HG02571 (cell line): ENCODE measurements around the gene LY6G6C.

Experiments
- ATAC-seq: cut with Tn5 transposase; IDR thresholded peaks from one replicate; pipeline ENCODE4 v1.9.1; 2021; ENCODE audit warnings: mild to moderate bottlenecking, moderate library complexity; ENCODE audit not compliant: unreplicated experiment

LY6G6C gene

DNA sequence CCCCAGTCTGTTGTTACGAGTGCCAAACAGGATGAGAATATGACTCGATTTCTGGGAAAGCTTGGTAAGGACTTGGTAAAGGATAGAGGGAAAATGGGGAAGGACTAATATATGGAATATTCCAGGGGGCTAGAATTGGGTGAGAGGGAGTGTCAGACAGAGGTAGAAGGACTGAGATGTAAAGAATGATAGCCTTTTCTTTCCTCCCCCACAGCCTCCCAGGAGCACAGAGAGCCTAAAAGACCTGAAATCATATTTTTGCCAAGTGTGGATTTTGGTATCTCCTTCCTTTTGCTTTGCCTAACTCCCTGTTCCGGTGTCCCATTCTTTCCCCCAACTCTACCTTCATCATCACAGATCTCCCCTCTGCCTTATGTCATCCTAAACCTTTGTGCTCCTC lies 21.3 kb upstream of the LY6G6C start:
- no peak for ATAC-seq

- no peak for ATAC-seq
Measured at GRCh38 chr6:31741815-31742214, 20.3 kb upstream of the LY6G6C start.

GRCh38 chr6:31740397-31741223 lies 19.1 kb upstream of the LY6G6C start:
- ATAC-seq = no peak

- ATAC-seq = peak; percentile 77
Measured at GRCh38 chr6:31739639-31740396, 18.3 kb upstream of the LY6G6C start, which contains the start of gene MSH5. MSH5 (plus strand) TSS chr6:31740005; CDS start chr6:31740467, 462 bp downstream.

DNA sequence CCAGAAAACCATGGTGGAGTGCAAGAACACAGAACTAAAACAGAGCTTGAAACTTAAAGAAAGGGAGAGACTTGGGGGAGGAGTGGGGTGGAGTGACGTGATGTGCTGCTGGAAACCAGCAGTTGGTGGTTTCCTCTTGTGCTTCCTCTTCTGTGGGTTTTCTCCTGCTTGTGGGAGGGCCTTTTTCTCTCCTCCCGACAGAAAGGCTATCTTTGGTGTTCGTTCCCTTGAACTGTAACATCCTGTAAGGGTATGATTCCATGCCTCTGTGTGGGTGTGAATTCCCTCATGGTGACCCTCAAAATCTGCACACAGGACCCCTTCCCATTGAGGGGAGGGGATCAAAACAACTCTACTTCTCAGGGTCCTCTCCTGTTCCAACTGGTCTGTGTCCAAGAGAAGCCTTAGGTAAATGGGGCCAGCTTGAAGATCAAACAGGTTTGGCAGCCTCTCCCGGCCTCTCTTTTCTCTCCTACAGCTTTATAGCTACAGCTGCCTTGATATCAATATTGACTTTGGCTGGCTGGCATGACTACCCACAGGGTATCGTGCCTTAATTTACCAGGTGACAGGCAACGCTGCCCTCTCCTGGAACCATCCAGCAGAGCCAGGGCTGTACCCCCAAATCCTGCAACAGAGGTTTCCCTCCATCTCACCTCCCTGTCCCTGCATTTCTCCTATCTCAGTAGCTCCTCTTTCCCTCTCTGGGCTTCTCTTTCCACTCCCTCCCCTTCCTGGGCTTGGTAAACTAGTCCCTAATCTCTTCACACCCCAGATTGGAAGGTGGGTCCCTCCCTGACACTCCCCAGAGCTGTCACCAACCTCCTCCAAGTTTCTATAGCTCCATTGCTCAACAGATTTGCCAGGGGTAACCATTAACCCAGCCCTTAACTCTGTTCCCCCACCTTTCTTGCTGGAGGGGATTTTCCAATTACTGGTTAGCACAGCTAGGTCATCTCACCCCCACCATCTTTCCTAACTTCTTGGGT lies 16.7 kb upstream of the LY6G6C start:
- no peak for ATAC-seq

DNA sequence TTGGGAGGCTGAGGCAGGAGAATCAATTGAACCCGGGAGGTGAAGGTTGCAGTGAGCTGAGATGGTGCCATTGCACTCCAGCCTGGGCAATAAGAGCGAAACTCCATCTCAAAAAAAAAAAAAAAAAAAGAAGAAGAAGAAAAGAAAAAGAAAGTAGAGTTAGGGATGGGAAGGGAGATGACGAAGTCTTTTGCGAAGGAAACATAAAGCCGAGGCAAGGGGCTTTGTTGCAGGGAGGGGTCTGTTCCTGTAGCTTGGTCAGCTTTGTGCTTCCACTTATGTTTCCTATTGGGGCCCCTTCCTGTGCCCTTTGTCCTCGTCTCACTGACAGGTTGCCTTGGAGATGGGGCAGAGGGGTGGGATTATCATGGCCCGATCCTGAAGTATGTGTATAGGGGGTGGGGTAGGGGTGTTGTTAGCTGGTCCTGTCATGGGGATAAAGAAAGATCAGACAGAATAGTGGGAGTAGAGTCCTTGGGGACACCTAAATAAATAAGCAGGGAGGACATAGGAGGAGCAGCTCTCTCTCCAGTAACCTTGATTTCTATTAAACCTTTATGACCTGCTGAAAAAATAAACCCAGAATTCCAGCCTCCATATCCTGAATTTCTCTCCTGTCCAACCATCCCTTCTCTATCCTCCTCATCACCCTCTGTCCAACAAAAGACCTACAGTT lies 15.9 kb upstream of the LY6G6C start:
- no peak for ATAC-seq

GRCh38 chr6:31736768-31737314 lies 15.3 kb upstream of the LY6G6C start:
- no peak for ATAC-seq

GRCh38 chr6:31736021-31736767 lies 14.6 kb upstream of the LY6G6C start, which contains the start of gene CLIC1:
CLIC1 (minus strand) TSS chr6:31736530; CDS start chr6:31736300, 230 bp downstream.
- no peak for ATAC-seq

- ATAC-seq = no peak
Measured at GRCh38 chr6:31734821-31735406, 13.4 kb upstream of the LY6G6C start.

DNA sequence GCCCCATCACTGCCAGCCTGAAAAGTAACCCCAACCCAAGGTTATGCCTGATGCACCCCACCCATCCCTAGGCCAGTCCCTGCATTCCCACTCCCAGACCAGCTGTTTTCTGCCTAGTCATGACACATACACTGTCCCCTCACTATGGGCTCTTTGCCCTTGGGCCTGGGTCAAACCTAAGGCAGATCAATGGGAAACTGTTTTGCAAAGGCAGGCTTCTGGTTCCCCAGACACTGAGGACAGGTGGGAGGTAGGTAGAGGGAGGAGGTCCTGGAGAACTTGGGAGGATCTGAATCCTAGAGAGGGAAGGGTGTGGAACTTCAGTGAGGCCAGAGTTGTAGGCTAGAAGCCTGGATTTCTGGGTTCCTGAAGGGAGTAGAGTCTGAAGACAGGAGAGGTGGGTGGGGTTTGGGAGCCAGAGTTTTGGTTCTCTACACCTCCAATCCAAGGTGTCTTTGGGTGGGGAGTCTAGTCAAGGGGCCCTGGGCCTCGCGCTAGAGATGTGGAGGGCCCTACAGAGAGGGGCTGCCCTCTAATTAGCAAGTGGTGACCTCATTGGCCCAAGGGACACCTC lies 12.8 kb upstream of the LY6G6C start:
- ATAC-seq = no peak

DNA sequence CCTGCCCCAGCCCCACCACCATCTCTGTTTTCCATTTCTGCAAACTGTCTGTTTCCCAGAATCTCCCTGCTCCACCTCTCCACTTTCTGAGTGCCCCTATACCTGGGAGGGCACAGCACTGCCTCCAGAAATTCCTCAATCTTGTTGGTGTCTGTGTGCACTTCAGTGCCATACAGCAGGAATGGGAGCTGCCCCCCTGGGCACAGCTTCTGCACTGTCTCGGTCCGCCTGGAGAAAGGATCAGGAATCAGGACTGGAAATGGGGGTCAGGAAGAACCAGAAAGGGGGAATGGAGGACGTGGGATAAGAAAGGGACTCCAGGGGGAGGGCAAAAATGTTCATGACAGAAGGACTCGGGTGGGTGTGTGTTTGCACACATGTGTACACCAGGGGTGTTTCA lies 12.2 kb upstream of the LY6G6C start:
- ATAC-seq = no peak

- ATAC-seq = no peak
Measured at GRCh38 chr6:31732029-31732428, 10.5 kb upstream of the LY6G6C start.

GRCh38 chr6:31730631-31731086 lies 9.1 kb upstream of the LY6G6C start:
- no peak for ATAC-seq

- ATAC-seq = peak; percentile 44
Measured at GRCh38 chr6:31729979-31730630, 8.6 kb upstream of the LY6G6C start.

- peak; percentile 37 for ATAC-seq
Measured at GRCh38 chr6:31729515-31729978, 8.0 kb upstream of the LY6G6C start.

DNA sequence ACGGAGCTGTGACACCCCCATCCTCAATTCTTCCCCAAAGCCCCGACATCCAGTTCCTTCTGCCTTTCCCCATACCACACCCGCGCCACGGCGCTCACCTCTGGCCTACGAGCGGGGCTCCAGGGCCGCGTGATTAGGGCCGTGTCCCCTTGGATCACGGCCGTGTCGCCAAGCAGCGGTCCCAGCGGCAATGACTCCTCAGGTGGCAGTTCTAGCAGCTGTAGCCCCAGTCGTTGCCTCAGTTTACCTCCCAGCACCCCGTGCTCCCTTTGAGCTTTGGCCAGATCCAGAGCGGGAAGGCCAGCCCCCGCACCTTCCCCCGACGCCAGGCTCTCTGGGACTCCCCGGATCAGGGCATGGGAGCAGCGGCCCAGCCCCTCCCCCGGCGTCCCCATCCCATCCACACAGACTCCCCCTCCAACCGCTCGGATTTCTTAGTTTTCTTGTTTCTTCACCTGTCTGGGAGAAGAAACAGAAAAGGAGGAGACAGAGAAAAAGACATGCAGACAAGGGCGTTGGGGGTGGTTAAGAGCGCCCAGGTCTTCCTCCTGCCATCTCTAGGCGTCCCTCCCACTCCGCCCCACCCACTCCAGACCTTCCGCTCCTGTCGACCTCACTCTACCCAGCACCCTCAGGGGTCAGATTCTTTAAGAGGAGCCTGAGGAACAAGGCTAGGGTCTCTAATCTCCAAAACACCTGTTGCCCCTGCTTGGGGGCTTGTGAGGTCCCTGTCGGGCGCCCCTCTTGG lies 7.4 kb upstream of the LY6G6C start, which contains the start of gene DDAH2:
Gene DDAH2, minus strand, starts transcription at position 533 of the 748 bp plus-strand sequence. Its CDS starts 138 bp downstream, at position 395.
- ATAC-seq = no peak
